Hepatic stellate cell (primary cell): ENCODE results near the gene EEF1AKMT1.

Experiments
- DNase-seq: peaks from one replicate; pipeline ENCODE4 v3.0.0; 2011; ENCODE audit warnings: low spot score

The EEF1AKMT1 gene

GRCh38 chr13:20718958-20719566 lies 54.7 kb downstream of the EEF1AKMT1 start:
- DNase-seq, result no peak

- no peak for DNase-seq
Measured at GRCh38 chr13:20717581-20718542, 55.9 kb downstream of the EEF1AKMT1 start.

- DNase-seq, result no peak
Measured at GRCh38 chr13:20716951-20717350, 56.8 kb downstream of the EEF1AKMT1 start.

GRCh38 chr13:20715330-20715712 lies 58.4 kb downstream of the EEF1AKMT1 start:
- DNase-seq, result no peak

- peak; percentile 64 for DNase-seq
Measured at GRCh38 chr13:20714563-20715329, 59.0 kb downstream of the EEF1AKMT1 start.

- DNase-seq, result no peak
Measured at GRCh38 chr13:20714161-20714560, 59.6 kb downstream of the EEF1AKMT1 start.

GRCh38 chr13:20713751-20714150 lies 60.0 kb downstream of the EEF1AKMT1 start:
- DNase-seq, result peak; percentile 48

GRCh38 chr13:20713014-20713376 lies 60.8 kb downstream of the EEF1AKMT1 start:
- no peak for DNase-seq

GRCh38 chr13:20711301-20712044 lies 62.3 kb downstream of the EEF1AKMT1 start:
- DNase-seq, result no peak

GRCh38 chr13:20709782-20710181 lies 64.0 kb downstream of the EEF1AKMT1 start:
- DNase-seq, result no peak

- no peak for DNase-seq
Measured at GRCh38 chr13:20709369-20709768, 64.4 kb downstream of the EEF1AKMT1 start.

- DNase-seq, result no peak
Measured at GRCh38 chr13:20708216-20708615, 65.5 kb downstream of the EEF1AKMT1 start.

- DNase-seq, result no peak
Measured at GRCh38 chr13:20706661-20707060, 67.1 kb downstream of the EEF1AKMT1 start.

- no peak for DNase-seq
Measured at GRCh38 chr13:20704459-20705069, 69.2 kb downstream of the EEF1AKMT1 start.

- DNase-seq, result peak; percentile 91
Measured at GRCh38 chr13:20703780-20704458, 69.8 kb downstream of the EEF1AKMT1 start.

GRCh38 chr13:20702915-20703779 lies 70.6 kb downstream of the EEF1AKMT1 start, which contains the start of gene IL17D:
TSS of gene IL17D (plus strand) at chr13:20703699. CDS start at chr13:20704002, 303 bp downstream.
- DNase-seq, result no peak

GRCh38 chr13:20702530-20702914 lies 71.2 kb downstream of the EEF1AKMT1 start:
- no peak for DNase-seq

GRCh38 chr13:20701461-20701860 lies 72.3 kb downstream of the EEF1AKMT1 start:
- no peak for DNase-seq

GRCh38 chr13:20700288-20700687 lies 73.5 kb downstream of the EEF1AKMT1 start:
- DNase-seq, result no peak

- no peak for DNase-seq
Measured at GRCh38 chr13:20699715-20700114, 74.0 kb downstream of the EEF1AKMT1 start.
